Cardiac muscle cell (in vitro differentiated cells and primary cell): Measurements from ENCODE around the gene PRM2. TPM values are rescaled to one million over a fixed set of nuclear protein-coding genes. Genes with fewer than 3 reads are reported as not detected.

Source experiments
- DNase-seq, 2 donors: peaks; one replicate each; pipeline versions ENCODE4 v3.0.0 to v3.0.0-alpha.2; 2010 to 2017; ENCODE audit warnings: low read depth in 1 of 2, low spot score in 1 of 2
- H3K27ac ChIP-seq: fragments of 200-600 bp; sonication (generic); 2 replicates; pipeline ENCODE4 v1.5.1; 2016
- H3K27me3 ChIP-seq: fragments of 200-600 bp; sonication (generic); 2 replicates; pipeline ENCODE4 v1.6.0; 2016; ENCODE audit warnings: control low read depth
- H3K36me3 ChIP-seq: fragments of 200-600 bp; sonication (generic); 2 replicates; pipeline ENCODE4 v1.5.1; 2016; ENCODE audit warnings: control low read depth
- H3K4me1 ChIP-seq: fragments of 200-600 bp; sonication (generic); 2 replicates; pipeline ENCODE4 v1.8.1; 2017; ENCODE audit warnings: low read depth, mild to moderate bottlenecking, mixed run types
- H3K4me3 ChIP-seq: fragments of 200-600 bp; sonication (generic); 2 replicates; pipeline ENCODE4 v1.5.1; 2016; ENCODE audit warnings: mild to moderate bottlenecking
- H3K9me3 ChIP-seq: fragments of 200-600 bp; sonication (generic); 2 replicates; pipeline ENCODE4 v1.5.1; 2017; ENCODE audit warnings: low read depth, mild to moderate bottlenecking, control low read depth
- polyA plus RNA-seq: library from polyadenylated mRNA; unstranded; fragments of >200 nt; fragmentation: Nextera tagmentation; extraction: Ambion mirVana; gene quantifications from 2 replicates; pipeline ENCODE4 v1.2.1, GENCODE V29; 2016
- total RNA-seq: library from RNA; depleted of rRNA; stranded (reverse); fragments of >200 nt; gene quantifications from 2 replicates; pipeline ENCODE4 v1.2.3, GENCODE V29; 2016
- TF ChIP-seq, protein P1 (sequence below): IDR thresholded peaks from 2 replicates; pipeline ENCODE4 v1.5.1; 2012; ENCODE audit warnings: low read depth, mild to moderate bottlenecking, low read length

The PRM2 gene
- total and polyA plus RNA-seq, 2 experiments from 2014 or later = 0.42 TPM; not detected in 1

GRCh38 chr16:11289202-11289601 lies 12.9 kb upstream of the PRM2 start:
- TF ChIP-seq, protein P1, sequence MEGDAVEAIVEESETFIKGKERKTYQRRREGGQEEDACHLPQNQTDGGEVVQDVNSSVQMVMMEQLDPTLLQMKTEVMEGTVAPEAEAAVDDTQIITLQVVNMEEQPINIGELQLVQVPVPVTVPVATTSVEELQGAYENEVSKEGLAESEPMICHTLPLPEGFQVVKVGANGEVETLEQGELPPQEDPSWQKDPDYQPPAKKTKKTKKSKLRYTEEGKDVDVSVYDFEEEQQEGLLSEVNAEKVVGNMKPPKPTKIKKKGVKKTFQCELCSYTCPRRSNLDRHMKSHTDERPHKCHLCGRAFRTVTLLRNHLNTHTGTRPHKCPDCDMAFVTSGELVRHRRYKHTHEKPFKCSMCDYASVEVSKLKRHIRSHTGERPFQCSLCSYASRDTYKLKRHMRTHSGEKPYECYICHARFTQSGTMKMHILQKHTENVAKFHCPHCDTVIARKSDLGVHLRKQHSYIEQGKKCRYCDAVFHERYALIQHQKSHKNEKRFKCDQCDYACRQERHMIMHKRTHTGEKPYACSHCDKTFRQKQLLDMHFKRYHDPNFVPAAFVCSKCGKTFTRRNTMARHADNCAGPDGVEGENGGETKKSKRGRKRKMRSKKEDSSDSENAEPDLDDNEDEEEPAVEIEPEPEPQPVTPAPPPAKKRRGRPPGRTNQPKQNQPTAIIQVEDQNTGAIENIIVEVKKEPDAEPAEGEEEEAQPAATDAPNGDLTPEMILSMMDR = no peak

GRCh38 chr16:11285842-11286241 lies 9.6 kb upstream of the PRM2 start:
- H3K4me3 ChIP-seq = no peak overlapping the region
- H3K4me1 ChIP-seq = no peaks in the 10 kb centered on the region
- TF ChIP-seq, protein P1 = no peak
- no peaks in the 10 kb centered on the region for H3K27me3 ChIP-seq
- H3K9me3 ChIP-seq = no peaks in the 10 kb centered on the region
- no peaks in the 10 kb centered on the region for H3K36me3 ChIP-seq
- no peak for DNase-seq
- no peak overlapping the region for H3K27ac ChIP-seq

More at GRCh38 chr16:11289202-11289601, 12.9 kb upstream of the PRM2 start:
- Histone ChIP-seq H3K36me3 (no peaks in the 10 kb centered on the region), H3K4me1 (no peaks in the 10 kb centered on the region), H3K9me3 (no peaks in the 10 kb centered on the region), H3K27me3 (no peaks in the 10 kb centered on the region), H3K4me3 (no peak overlapping the region), H3K27ac (no peak overlapping the region)
- DNase-seq = no peak

- Histone ChIP-seq H3K9me3 (no peaks in the 10 kb centered on the region), H3K27me3 (no peaks in the 10 kb centered on the region), H3K4me1 (no peaks in the 10 kb centered on the region), H3K4me3 (no peak overlapping the region), H3K36me3 (no peaks in the 10 kb centered on the region), H3K27ac (no peak overlapping the region)
- DNase-seq = peak; percentile 28 to 67
- TF ChIP-seq, protein P1 = peak; percentile 33
Observed at GRCh38 chr16:11283820-11284248, 7.6 kb upstream of the PRM2 start.

DNA sequence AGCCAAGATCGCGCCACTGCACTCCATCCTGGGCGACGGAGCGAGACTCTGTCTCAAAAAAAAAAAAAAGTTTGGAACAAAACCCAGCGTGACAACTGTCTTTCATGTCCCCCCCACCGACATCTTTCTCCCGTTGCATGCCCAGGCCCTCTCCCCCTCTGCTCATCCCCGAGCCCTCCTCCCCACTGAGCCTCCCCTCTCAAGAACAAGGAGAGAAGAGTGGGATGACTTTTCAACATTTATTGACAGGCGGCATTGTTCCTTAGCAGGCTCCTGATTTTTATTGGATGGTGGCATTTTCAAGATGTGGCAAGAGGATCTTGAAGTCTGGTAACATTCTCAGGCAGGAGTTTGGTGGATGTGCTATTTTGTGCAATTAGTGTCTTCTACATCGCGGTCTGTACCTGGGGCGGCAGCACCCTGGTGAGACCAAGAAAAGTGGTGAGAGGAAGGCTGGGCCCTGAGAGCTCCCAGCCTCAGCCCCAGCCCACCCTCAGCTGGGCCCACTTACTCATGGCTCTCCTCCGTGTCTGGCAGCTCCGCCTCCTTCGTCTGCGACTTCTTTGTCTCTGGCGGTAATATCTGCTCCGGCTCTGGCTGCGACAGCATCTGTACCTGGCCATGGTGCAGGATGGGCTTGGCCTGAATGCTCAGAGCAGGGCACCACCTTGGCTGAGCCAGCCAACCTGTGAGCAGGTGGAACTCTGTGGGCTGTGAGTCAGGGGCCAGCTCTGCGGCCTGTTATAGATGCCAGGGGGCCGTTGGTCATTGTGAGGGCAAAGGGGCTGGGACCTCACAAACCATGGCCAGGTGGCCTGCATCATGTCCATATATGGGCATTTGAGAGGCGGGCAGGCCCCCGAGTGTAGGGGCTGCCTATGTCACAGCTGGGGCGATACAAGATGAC lies 4.6 kb upstream of the PRM2 start, which contains the start of gene PRM1:
Gene PRM1, minus strand, starts transcription at position 715 of the 907 bp plus-strand sequence. Its CDS starts 92 bp downstream, at position 623.
- TF ChIP-seq, protein P1 = no peak
- no peaks in the 10 kb centered on the region for H3K36me3 ChIP-seq
- H3K4me3 ChIP-seq = no peak within 1 kb of the TSS
- no peak within 1 kb of the TSS for H3K27ac ChIP-seq
- no peaks in the 10 kb centered on the region for H3K27me3 ChIP-seq
- no peaks in the 10 kb centered on the region for H3K9me3 ChIP-seq
- DNase-seq = no peak
- no peaks in the 10 kb centered on the region for H3K4me1 ChIP-seq

- TF ChIP-seq, protein P1 = no peak
- Histone ChIP-seq H3K4me3 (no peak overlapping the region), H3K27ac (no peak overlapping the region), H3K4me1 (no peaks in the 10 kb centered on the region), H3K27me3 (no peaks in the 10 kb centered on the region), H3K36me3 (no peaks in the 10 kb centered on the region), H3K9me3 (no peaks in the 10 kb centered on the region)
- DNase-seq = no peak
Observed at GRCh38 chr16:11278681-11279628, 2.7 kb upstream of the PRM2 start.
